G401.6 (cell line): ENCODE data around the gene TIMP2.
A peak's percentile ranks its signal among the peaks of the same experiment; 100 is the strongest.
"Not testable (repeated sequence)": the region's sequence is repeated elsewhere in the genome, so short reads cannot be mapped to it uniquely, and the experiment has no call there.

Experiments used
- FAIRE-seq: peaks from 2 replicates; lab custom pipeline; 2012; peaks lifted over from hg19 to GRCh38; lab: Jason Lieb, UNC

TIMP2 gene

DNA sequence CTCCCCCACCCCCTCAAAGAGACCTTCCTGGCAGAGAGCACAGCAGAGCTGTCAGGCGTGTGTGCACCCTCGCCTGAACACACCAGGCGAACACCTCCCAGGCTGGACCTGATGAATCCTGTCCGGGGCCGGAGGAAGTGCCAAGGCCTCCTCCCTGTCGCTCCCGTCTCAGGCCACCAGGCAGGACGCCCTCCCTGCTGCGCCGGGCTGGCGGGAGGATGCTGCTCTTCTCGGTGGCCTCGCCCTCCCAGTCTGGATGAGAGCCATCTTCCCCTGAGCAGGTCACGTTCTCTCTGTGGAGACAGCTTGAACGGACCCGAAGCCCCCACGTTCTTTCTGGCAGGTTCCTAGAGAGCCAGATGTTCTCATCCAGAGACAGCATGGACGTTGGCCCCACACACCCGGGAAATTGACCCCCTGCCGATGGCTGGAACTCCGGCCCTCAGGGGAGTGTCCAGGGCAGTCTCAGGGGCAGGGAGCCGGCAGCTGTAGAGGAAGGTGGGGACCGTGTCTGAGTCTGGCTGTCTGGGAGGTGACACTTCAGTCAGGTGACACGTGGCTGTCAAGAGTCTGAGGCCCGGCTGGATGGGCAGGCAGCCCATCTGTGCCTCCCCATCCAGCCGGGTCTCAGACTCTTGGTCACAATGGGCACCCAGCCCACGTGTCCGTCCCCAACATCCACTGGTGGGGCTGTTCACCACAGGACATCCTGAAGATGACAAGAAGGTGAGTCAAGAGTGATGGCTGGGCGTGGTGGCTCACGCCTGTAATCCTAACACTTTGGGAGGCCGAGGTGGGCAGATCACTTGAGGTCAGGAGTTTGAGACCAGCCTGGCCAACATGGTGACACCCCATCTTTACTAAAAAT lies 5.0 kb upstream of the TIMP2 start:
- FAIRE-seq: no peak

DNA sequence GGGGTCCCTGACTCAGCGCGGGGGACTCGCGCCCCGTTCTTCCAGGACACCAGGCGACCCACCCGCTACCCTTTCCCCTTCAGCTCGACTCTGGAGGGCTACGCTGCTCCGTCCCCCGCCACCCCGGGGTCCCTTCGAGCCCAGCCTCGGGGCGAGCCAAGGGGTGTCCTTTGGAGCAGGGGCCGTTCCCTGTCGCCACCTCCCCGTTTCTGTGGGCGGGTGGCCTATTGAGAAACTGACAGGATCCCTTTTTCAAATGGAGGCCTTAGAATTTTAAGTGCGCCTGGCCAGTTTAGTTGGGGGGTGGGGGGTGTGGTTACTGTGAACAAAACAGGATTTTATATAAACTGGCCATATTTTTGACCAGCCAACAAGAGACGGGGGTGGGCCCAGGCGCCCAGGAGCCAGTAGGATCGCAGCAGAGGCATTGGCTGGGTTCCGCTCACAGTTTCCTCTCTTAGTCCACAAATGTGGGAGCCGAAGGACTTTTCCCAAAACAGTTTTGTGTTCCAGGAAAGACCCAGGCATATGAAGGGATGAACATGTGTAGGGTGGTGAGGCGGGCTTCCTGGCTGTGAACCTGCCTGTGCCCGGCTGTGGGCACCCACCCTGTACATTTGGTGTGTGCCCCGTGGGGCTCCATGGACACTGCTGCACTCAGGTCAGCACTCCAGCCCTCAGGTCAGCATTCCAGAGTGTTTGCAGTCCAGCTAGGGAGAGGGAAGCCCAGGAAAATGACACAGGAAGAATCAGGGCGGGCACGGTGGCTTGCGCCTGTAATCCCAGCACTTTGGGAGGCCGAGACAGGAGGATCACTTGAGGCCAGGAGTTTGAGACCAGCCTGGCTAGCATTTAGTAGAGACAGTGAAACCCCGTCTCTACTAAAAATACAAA lies 722 bp upstream of the TIMP2 start:
- peak; percentile 97 for FAIRE-seq

DNA sequence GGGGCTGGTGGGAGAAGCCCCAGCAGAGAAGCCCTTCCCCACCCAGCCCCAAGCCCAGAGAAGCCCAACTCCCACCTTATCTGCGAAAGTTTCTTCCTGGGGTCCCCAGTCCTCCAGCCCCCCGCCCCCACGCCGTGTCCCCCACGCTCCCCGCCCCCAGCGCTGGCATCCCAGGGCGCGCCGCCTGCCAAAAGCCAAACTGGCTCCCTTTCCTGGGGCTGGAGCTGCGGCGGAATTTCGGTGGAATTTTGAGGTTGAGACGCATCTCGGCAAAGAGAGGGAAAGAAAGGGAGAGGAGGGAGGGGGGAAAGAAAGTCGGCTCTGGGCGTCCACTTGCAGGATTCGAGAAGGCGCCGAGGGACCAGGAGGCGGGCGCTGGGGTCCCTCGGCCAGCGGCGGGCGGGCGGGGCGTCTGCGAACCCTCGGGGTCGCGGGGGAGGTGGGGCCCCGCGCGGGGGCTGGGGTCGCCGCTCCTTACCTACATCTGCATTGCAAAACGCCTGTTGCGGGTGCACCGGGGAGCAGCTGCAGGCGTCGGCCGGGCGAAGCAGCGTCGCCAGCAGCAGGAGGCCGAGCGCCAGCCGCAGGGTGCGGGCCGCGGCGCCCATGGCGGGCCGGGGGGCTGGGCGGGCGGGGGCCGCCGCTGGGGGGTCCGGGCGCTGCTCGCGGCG lies 571 bp downstream of the TIMP2 start:
- FAIRE-seq: no peak

DNA sequence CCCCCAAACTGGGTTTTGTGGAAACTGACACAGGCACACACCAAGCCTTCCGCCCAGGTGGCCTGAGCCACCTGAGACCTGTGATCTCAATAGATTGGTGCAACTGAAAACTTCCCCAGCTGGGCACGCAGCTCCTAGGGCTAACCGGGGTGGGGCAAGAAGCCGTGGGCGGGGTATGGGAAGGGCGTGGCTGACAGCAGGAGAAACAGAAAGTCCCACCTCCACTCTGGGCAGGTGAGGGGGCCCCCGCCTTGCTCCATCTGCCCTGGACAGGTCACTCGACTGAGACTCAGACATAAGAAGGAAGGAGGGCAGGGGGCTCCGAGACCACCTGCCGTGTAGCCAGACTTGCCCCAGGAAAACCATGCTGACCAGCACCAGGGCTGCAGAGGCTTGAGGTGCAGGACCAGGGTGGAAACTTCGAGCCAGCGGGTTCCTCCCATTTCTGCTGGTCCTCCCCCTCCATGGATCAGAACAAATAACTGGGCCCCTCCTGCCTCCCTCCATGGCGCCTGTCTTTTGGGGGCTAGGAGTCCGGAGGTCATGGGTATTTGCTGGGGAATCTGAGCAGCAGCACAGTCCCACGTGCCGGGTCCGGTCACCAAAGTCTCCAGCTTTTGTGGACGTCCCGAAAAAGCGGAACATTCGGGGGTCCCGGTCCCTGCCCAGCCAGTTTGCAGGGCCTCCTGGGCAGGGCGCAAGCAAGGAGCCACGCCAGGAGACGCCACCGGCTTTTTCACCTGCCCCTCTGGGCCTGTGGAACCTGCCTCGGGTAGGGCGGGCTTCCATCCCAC lies 1.3 kb downstream of the TIMP2 start:
- no peak for FAIRE-seq

DNA sequence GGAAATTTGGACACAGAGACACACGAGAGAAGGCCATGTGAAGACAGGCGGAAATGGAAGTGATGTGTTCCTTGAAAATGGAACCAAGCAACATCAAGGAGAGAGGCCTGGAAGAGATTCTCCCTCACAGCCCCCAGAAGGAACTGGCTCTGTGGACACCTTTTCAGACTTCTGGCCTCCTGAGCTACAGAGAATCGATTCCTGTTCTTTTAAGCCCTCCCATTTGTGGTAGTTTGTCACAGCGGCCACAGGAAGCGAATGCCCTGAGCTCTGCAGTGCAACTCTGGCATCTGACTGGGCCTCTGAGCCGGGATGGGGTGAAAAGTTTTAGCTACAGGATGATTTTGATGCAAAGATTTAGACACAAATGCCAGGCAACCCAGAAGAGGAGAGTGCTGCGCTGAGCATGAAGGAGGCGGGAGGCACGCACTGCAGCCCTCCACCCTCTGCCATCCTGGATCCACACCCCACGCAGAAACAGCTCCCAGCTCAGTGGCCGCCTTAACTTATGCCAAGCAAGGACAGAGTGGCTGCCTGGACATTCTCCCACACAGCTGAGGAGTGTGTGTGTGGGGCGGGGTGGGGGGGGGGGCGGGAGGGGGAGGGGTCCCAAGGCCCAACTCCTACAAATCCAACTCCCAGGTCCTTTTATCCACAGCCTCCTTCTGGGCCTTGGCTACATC lies 2.2 kb downstream of the TIMP2 start:
- no peak for FAIRE-seq

DNA sequence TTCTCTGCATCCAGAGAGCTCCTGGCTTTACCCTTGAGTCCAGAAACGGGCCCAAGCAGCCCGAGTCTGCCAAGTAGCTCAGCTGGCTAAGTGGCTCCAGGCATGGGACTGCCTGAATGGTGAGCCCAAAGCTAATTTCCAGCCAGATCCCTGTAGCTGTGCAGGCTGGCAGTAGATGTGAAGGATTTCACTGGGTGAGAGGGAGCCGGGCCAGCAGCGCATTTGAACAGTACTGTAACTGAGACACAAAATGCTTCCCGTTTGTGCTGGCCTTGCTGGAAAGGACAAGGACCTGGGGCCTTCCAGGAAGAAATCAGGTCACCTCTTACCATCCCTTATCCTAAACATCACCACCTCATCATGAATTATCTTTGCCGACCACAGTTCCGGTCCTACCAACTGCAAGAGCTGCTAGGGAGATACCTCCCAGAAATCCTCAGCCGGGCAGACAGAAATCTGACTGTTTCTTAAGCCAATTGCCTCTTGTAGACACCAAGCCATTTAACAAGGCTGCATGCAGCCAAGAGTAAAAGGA lies 3.7 kb downstream of the TIMP2 start:
- FAIRE-seq: no peak

DNA sequence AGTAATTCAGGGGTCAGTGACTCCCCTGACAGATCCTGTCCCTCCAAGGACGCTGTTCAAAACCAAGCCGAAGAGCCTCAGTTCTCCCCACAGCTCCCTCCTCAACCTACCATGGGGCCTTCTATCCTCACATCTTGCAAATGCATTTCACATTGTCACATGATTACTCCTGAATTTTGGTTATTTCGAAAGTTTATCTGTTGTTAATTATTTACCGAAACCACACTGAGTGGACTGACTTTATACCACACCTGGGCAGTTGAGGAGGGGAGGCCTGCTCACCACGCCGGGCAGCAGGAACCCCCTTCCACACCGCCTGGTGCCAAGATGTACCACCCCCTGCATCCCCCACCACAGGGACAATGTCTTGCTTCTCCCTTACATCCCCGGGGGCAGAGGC lies 4.7 kb downstream of the TIMP2 start:
- FAIRE-seq: no peak

DNA sequence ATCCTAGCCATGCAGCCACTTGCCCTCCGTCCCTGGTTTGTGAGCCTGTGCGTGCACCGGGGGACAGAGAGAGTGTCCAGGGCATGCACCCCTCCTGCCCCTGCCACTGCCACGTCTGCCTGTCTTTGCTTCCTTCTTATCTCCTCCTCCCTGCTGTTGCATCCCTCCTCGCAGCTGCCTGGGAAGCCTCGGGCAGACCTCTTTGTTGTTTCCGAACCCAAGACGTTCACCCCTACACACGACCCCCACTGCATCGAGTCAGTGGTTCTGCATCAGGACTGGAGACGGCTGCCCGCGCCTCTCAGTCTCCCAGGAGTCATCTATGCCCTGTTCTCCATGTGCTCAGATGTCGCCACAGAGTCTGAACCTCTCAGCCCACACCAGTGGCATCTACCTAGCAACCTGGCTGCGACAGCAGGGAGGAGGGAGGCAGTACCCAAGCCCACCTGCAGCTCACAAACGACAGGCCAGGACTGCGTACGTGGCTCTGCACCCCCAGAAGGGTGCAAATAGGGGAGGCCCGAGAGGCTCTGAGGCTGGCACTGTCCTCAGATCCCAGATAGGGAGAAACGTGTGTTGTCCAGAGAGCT lies 5.2 kb downstream of the TIMP2 start:
- FAIRE-seq: no peak

DNA sequence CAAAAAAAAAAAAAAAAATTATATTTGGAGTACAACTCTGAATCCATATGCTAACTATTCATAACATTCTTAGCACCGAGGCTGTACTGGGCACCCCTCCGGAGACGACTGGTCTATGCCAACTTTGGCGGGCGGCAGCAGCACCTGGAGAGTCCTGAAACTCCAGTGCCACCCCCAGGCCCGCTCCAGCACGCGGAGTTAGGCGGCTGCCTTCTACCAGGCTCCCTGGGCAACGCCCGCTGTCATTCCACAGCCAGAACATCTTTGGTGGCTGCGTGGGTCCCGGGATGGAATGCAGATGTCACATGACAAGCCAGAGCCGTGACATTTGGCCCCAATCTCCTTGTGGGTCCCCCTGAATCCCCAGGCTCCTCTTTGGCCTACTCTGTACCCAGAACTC lies 6.2 kb downstream of the TIMP2 start:
- FAIRE-seq: no peak

DNA sequence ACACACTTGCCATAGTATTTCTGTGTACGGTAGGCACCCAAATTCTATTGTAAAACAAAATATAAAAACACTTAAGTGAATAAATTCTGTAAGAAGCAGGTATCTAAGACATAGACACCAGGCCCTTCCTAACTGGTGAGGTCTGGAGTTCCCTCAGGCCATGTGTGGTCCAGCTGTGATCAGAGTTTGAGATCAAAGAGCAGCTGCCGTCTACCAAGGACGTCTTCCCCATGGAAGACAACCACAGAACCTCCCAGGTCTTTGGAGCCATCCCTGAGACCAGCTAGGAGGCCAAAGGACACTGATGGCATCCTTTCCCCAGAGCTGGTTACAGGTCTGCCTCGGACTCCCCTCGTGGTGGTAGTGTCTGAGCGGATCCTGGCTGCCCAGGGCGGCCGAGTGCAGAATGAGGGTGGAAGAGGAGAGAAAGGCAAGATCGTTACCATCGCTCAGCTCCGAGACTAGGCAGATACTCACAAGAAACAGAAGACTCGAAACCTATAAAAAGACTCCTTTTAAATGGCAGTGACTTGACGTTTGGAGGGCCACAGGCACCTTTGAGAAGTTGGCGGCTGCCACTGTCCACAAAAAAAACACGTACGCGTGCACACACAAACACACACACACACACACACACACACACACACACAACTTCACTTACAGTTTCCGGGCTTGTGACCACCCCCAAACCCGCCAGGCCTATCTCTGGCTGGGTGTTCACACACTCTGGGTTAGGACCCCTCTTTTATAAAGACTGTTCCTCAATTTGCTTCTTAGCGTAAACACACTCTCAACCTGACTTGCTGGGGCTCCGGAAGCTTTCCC lies 7.5 kb downstream of the TIMP2 start:
- FAIRE-seq: no peak

DNA sequence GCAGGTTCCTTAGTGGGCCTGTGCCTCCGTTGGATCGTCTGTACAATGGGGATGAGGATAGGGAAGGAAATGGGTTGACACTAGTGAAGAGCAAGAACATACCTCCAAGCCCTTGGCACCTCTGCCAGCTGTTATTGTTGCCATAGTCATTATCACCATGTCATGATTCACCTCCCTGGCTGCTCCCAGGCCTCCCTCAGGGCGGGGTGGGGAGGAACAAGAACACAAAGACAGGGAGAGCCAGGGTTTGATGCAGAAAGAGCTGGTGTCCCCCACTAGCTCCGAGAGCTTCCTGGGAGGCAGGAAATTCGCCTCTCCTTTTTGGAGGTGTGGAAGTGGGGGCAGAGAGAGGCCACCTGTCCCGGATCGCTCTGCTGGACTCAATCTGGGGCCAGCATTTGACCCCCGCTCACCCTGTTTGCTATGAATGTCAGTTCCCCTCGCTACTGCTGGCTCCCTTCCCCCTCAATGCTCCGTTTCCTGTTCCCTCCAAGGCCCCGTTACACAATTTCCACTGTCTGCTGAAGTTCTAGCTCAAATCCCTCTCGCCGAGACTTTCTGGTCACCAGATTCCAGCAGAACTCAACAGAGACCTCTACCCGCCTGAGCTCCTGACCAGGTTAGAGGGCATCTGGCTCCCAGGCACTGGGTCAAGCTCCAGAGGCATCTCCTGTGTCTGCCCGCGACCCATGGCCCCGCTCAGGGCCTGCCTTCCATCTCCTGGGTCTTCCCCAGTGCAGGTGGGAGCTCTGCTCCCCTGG lies 9.1 kb downstream of the TIMP2 start:
- no peak for FAIRE-seq

DNA sequence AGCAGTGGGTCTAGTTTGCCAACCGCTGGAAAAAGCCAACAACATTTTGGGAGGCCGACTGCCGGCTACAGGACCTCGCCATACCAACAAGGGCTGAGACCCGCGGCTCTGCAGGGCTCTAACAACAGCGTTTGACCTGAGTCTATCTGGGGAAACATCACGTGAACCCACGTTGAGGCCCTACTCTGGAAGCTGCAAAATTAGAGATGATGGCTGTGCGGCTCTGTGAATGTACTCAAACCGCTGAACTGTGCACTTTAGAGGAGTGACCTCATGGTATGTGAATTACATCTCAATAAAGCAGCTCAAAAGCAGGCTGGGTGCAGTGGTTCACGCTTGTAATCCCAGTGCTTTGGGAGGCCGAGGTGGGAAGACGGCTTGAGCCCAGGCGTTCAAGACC lies 12.1 kb downstream of the TIMP2 start:
- FAIRE-seq: no peak

DNA sequence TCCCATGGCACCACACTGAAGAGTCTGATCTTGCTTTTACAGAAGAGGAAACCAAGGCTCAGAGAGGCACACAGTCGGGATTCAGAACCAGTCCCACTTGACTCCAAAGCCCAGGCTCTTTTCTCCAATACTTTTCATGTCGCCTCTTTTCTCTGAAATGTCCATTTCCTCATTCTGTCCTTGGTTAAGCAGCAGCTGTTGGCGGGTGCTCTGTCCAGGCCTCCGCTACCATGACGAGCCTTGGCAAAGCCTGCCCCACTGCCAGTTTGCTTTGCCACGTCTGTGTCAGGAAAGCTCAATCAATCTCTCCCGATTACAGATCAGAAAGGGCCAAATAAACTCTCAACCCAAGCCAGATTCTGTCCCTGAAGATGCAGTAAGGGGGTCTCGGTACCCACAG lies 13.1 kb downstream of the TIMP2 start:
- no peak for FAIRE-seq

DNA sequence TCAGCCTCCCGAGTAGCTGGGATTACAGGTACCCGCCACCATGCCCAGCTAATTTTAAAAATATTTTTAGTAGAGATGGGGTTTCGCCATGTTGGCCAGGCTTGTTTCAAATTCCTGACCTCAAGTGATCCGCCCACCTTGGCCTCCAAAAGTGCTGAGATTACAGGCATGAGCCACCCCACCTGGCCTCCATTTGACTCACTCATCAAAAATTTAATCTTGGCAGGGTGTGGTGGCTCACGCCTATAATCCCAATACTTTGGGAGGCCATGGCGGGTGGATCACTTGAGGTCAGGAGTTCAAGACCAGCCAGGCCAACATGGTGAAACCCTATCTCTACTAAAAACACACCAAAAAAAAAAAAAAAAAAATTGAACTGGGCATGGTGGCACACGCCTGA lies 13.6 kb downstream of the TIMP2 start:
- FAIRE-seq: not testable (repeated sequence)

DNA sequence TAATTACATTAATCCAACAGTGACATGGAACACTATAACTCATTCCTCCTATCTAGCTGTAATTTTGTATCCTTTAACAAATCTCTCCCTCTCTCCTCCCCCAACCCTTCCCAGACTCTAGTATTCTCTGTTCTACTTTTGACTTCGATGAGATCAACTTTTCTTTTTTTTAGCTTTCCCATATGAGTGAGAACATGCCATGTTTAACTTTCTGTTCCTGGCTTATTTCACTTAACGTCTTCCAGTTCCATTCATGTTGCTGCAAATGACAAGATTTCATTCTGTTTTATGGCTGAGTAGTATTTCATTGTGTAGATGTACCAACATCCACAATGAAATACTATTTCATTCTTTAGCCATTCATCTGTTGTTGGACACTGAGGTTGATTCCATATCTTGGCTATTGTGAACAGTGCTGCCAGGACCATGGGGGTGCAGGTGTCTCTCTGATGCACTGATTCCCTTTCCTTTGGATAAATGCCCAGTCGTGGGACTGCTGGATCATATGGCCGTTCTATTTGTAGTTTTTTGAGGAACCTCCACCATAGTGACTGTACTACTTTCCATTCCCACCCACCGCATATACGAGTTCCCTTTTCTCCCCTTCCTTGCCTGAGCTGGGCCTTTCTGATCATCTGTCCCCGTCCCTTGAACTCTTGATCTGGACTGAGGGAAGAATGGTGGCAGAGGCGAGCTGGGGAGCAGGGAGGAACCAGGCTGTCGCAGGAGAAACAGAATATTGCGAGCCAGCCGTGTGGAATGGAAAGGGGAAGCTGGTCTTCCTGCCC lies 14.5 kb downstream of the TIMP2 start:
- no peak for FAIRE-seq

DNA sequence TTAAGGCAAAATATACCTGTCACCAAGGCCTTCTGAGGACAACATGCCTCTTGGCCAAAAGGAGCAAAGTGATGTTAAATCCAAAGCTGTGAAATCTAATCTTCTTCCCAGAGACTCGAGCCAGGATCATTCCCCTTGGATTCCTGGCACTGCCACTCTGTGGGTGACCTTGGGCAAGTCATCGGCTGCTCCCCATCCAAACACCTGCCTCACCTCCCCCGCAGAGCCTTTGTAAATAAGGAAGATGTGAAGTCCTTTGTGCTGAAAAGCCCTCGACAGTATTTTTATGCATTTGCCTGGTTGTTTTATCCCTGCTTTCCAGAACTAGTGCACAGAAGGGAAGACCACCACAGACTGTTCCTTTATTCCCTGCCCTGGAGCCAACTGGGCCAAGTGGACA lies 16.8 kb downstream of the TIMP2 start:
- no peak for FAIRE-seq

DNA sequence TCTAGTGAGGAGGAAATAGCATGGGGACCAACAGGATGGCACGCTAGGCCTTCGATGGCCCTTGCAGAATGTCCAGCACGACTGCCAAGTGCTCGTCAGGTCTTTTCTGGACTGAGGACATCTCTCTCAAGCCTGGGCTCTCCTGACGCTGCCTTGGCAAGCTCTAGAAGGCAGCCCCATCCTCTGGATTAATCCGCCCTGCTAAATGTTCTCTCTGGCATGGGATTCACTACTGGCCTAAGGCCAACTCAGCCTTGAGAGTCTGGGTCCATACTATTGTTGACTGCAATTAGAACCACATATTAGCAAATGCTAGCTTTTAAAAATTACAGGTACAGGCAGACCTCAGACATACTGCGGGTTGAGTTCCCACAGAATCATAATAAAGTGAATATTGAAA lies 19.6 kb downstream of the TIMP2 start:
- FAIRE-seq: no peak

DNA sequence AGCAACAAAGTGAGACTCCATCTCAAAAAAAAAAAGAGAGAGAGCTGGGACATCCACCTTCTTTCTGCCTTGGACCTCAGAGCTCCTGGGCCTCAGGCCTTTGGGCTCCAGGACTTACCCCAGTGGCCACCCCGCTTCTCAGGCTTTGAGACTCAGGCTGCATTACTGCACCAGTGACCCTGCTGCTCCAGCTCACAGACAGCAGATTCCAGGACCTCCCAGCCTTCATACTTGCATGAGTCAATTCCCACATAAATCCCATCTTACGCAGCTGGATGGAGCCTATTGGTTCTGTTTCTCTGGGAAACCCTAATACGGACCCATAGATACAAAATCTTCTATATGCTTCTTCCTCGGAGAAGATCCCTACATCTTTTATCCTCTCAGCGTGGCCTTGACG lies 20.1 kb downstream of the TIMP2 start:
- no peak for FAIRE-seq
